Neural progenitor cell (in vitro differentiated cells): Measurements from ENCODE around the gene STRA6. TPM values are rescaled to one million over a fixed set of nuclear protein-coding genes. Genes with fewer than 3 reads are reported as not detected.
"Not testable (repeated sequence)": the region's sequence is repeated elsewhere in the genome, so short reads cannot be mapped to it uniquely, and the experiment has no call there.

Experiments used
- DNase-seq: peaks from one replicate; pipeline ENCODE4 v3.0.0-alpha.2; 2016; ENCODE audit warnings: low spot score
- H2AFZ ChIP-seq: fragments of 200-600 bp; sonication (generic); replicated peaks from 2 replicates; pipeline ENCODE4 v1.6.1; 2016; ENCODE audit warnings: antibody characterized with exemption
- H3F3A ChIP-seq: fragments of 200-600 bp; sonication (generic); 2 replicates; pipeline ENCODE4 v1.6.1; 2016; ENCODE audit warnings: antibody characterized with exemption, low read depth
- H3K27ac ChIP-seq: fragments of 200-600 bp; sonication (generic); 2 replicates; pipeline ENCODE4 v1.5.1; 2016; ENCODE audit warnings: mild to moderate bottlenecking
- H3K27me3 ChIP-seq: fragments of 200-600 bp; sonication (generic); 2 replicates; pipeline ENCODE4 v1.6.1; 2016; ENCODE audit warnings: mild to moderate bottlenecking, moderate library complexity
- H3K36me3 ChIP-seq: fragments of 200-600 bp; sonication (generic); 2 replicates; pipeline ENCODE4 v1.5.1; 2016
- H3K4me1 ChIP-seq: fragments of 200-600 bp; sonication (generic); 2 replicates; pipeline ENCODE4 v1.6.1; 2016; ENCODE audit warnings: mixed run types
- H3K4me2 ChIP-seq: fragments of 200-600 bp; sonication (generic); 2 replicates; pipeline ENCODE4 v1.6.1; 2016
- H3K4me3 ChIP-seq: fragments of 200-600 bp; sonication (generic); 2 replicates; pipeline ENCODE4 v1.5.1; 2016
- H3K79me2 ChIP-seq: fragments of 200-600 bp; sonication (generic); 2 replicates; pipeline ENCODE4 v1.6.1; 2016; ENCODE audit warnings: low read depth
- H3K9ac ChIP-seq: fragments of 200-600 bp; sonication (generic); 2 replicates; pipeline ENCODE4 v1.6.1; 2016
- H3K9me3 ChIP-seq: fragments of 200-600 bp; sonication (generic); 2 replicates; pipeline ENCODE4 v1.5.1; 2016; ENCODE audit warnings: low read depth
- H4K20me1 ChIP-seq: fragments of 200-600 bp; sonication (generic); 2 replicates; pipeline ENCODE4 v1.6.1; 2016; ENCODE audit warnings: low read depth
- H3K27ac Mint-ChIP-seq: 3 replicates; pipeline ENCODE4 v1.8.0; 2021; ENCODE audit warnings: mixed read lengths
- H3K27me3 Mint-ChIP-seq: 2 replicates; pipeline ENCODE4 v1.8.0; 2022; ENCODE audit warnings: low read depth, mild to moderate bottlenecking, inconsistent platforms, moderate library complexity, mixed read lengths; ENCODE audit not compliant: insufficient read depth
- H3K36me3 Mint-ChIP-seq: 3 replicates; pipeline ENCODE4 v1.8.0; 2021; ENCODE audit warnings: mixed read lengths
- H3K4me1 Mint-ChIP-seq: 3 replicates; pipeline ENCODE4 v1.8.0; 2021; ENCODE audit warnings: mixed read lengths
- H3K4me3 Mint-ChIP-seq: 3 replicates; pipeline ENCODE4 v1.8.0; 2021; ENCODE audit warnings: mild to moderate bottlenecking, moderate library complexity, mixed read lengths
- H3K9me3 Mint-ChIP-seq: 3 replicates; pipeline ENCODE4 v1.8.0; 2020; ENCODE audit warnings: mixed read lengths
- EZH2 ChIP-seq: fragments of 200-600 bp; sonication (generic); IDR thresholded peaks from 2 replicates; pipeline ENCODE4 v1.6.1; 2017; ENCODE audit warnings: antibody characterized with exemption, mild to moderate bottlenecking, moderate library complexity
- EZH2phosphoT487 ChIP-seq: fragments of 200-600 bp; sonication (generic); IDR thresholded peaks from 2 replicates; pipeline ENCODE4 v1.6.1; 2017; ENCODE audit warnings: antibody characterized with exemption
- total RNA-seq: library from RNA; depleted of rRNA; stranded (reverse); fragments of >200 nt; gene quantifications from 2 replicates; pipeline ENCODE4 v1.2.3, GENCODE V29; 2015; ENCODE audit warnings: low replicate concordance
- TF ChIP-seq, protein P1 (sequence below): fragments of 200-600 bp; sonication (generic); IDR thresholded peaks from 2 replicates; pipeline ENCODE4 v1.5.1; 2017; ENCODE audit warnings: antibody characterized with exemption, mild to moderate bottlenecking

STRA6 gene
- total RNA-seq, 1 donor from 2014 or later: 3.1 TPM

DNA sequence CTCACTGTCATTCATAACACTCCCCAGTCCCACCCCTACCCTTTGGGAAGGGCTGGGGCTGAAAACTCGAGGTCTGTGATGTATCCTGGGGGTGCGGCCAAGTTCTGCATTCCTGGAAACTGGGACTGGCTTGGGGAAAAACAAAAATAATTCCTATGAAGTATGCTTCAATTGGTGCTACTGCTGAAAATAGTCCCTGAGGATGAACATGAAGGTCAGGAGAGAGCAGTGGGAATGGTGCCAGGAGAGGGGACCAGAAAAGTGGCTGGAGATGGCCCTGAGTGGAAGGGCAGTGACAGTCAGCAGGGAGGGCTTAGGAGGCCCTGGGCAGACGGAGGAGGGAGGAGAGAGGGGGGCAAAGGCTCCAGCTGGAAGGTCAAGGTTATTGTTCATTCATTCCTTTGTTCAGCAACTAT lies 33.9 kb downstream of the STRA6 start:
- no peak overlapping the region for H3K9ac ChIP-seq
- Mint-ChIP-seq H3K36me3 (peaks cover 2% of the 10 kb centered on the region), H3K4me3 (no peak overlapping the region), H3K27ac (peak overlapping the region; percentile 46), H3K9me3 (peaks cover 3% of the 10 kb centered on the region), H3K4me1 (peaks cover 39% of the 10 kb centered on the region), H3K27me3 (peaks cover 12% of the 10 kb centered on the region)
- H3K79me2 ChIP-seq: no peaks in the 10 kb centered on the region
- H3K27me3 ChIP-seq: no peaks in the 10 kb centered on the region
- H2AFZ ChIP-seq: no peak overlapping the region
- H3K4me2 ChIP-seq: no peak overlapping the region
- no peak overlapping the region for H3K4me3 ChIP-seq
- H3F3A ChIP-seq: peaks cover 6% of the 10 kb centered on the region
- no peaks in the 10 kb centered on the region for H3K36me3 ChIP-seq
- no peak for DNase-seq
- peaks cover 13% of the 10 kb centered on the region for H3K4me1 ChIP-seq
- H3K27ac ChIP-seq: no peak overlapping the region
- no peaks in the 10 kb centered on the region for H4K20me1 ChIP-seq
- no peaks in the 10 kb centered on the region for H3K9me3 ChIP-seq
- TF ChIP-seq, protein P1, sequence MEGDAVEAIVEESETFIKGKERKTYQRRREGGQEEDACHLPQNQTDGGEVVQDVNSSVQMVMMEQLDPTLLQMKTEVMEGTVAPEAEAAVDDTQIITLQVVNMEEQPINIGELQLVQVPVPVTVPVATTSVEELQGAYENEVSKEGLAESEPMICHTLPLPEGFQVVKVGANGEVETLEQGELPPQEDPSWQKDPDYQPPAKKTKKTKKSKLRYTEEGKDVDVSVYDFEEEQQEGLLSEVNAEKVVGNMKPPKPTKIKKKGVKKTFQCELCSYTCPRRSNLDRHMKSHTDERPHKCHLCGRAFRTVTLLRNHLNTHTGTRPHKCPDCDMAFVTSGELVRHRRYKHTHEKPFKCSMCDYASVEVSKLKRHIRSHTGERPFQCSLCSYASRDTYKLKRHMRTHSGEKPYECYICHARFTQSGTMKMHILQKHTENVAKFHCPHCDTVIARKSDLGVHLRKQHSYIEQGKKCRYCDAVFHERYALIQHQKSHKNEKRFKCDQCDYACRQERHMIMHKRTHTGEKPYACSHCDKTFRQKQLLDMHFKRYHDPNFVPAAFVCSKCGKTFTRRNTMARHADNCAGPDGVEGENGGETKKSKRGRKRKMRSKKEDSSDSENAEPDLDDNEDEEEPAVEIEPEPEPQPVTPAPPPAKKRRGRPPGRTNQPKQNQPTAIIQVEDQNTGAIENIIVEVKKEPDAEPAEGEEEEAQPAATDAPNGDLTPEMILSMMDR: no peak
- TF ChIP-seq EZH2phosphoT487 (no peak), EZH2 (no peak)

DNA sequence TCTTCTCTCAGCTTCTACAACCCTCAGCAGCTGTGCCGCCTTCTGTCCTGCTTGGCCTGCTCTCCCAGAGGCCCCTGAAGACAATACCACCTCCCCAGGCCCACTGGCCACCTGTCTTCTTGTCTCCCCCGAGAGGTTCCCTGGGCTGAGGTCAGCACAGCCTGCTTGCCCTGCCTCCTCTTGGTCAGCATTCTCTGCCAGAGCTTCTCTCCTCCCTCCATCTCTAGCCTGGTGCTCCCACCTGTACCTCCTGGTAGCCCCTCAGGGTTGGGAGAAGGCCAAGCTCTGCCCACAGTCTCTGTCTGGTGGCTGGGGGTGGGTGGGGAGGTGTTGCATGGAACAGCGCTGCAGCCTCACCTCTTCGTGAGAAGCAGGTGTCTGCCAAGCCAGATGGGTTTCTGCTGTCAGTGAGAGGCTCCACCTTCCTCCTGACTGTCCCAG lies 34.7 kb downstream of the STRA6 start:
- H3K36me3 Mint-ChIP-seq: peaks cover 2% of the 10 kb centered on the region
- H3K27me3 Mint-ChIP-seq: peaks cover 13% of the 10 kb centered on the region
- peaks cover 31% of the 10 kb centered on the region for H3K4me1 Mint-ChIP-seq
- Histone ChIP-seq H3K4me2 (no peak overlapping the region), H4K20me1 (no peaks in the 10 kb centered on the region), H3K36me3 (no peaks in the 10 kb centered on the region), H3K27ac (no peak overlapping the region), H3K27me3 (no peaks in the 10 kb centered on the region), H3K9ac (no peak overlapping the region), H3K9me3 (no peaks in the 10 kb centered on the region), H3F3A (no peaks in the 10 kb centered on the region), H3K4me3 (no peak overlapping the region), H2AFZ (no peak overlapping the region), H3K79me2 (no peaks in the 10 kb centered on the region), H3K4me1 (peaks cover 5% of the 10 kb centered on the region)
- peaks cover 3% of the 10 kb centered on the region for H3K9me3 Mint-ChIP-seq
- H3K4me3 Mint-ChIP-seq: no peak overlapping the region
- TF ChIP-seq EZH2 (no peak), EZH2phosphoT487 (no peak)
- TF ChIP-seq, protein P1: no peak
- no peak overlapping the region for H3K27ac Mint-ChIP-seq
- no peak for DNase-seq

DNA sequence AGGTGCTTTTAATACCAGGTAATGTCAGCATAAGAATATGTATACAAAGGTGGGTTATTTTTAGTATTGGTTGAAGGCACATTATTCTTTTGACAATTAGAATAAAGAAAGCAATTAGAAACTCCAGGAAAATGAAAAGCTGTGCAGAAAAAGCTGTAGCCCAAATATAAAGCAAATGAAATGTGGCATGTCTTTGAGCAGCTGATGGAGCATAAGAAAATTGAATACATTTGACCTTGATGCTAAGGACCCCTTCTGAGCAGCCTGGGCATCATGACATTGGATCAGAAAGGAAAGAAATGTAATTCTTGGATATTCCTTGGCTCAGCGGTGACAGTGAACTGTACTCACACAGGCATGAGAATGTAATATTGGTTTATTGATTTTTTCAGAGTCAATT lies 37.1 kb downstream of the STRA6 start:
- Histone ChIP-seq H3K9me3 (no peaks in the 10 kb centered on the region), H3K27me3 (no peaks in the 10 kb centered on the region)
- no peak for TF ChIP-seq EZH2phosphoT487
- TF ChIP-seq, protein P1: no peak
- no peak for TF ChIP-seq EZH2

DNA sequence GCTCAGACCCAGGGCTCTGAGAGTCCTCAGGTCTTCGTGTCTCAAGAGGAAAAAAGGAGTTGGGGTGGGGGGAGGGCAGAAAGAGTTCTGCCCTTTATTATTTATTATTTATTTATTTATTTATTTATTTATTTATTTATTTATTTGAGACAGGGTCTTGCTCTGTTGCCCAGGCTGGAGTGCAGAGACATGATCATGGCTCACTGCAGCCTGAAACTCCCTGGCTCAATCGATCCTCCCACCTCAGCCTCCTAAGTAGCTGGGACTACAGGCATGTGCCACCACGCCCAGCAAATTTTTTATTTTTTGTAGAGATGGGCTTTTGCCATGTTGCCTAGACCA lies 40.4 kb downstream of the STRA6 start:
- H3K36me3 Mint-ChIP-seq, H3K4me2 ChIP-seq, H3K9me3 ChIP-seq, H3K36me3 ChIP-seq, H2AFZ ChIP-seq, H3K4me3 ChIP-seq, H3F3A ChIP-seq, H3K27me3 ChIP-seq, H3K4me1 ChIP-seq, H3K27ac Mint-ChIP-seq, H3K27ac ChIP-seq, H3K79me2 ChIP-seq, H4K20me1 ChIP-seq, H3K9me3 Mint-ChIP-seq, H3K9ac ChIP-seq, DNase-seq, H3K4me3 Mint-ChIP-seq: not testable (repeated sequence)
- Mint-ChIP-seq H3K4me1 (peaks cover 12% of the 10 kb centered on the region), H3K27me3 (peaks cover 12% of the 10 kb centered on the region)

More for the DNA sequence above, 37.1 kb downstream of the STRA6 start:
- Histone ChIP-seq H3K36me3 (no peaks in the 10 kb centered on the region), H3K9ac (no peak overlapping the region), H3K27ac (no peak overlapping the region), H4K20me1 (no peaks in the 10 kb centered on the region), H3K4me3 (no peak overlapping the region), H3F3A (no peaks in the 10 kb centered on the region), H3K4me2 (no peak overlapping the region), H2AFZ (no peak overlapping the region), H3K4me1 (no peaks in the 10 kb centered on the region), H3K79me2 (no peaks in the 10 kb centered on the region)
- Mint-ChIP-seq H3K36me3 (peaks cover 2% of the 10 kb centered on the region), H3K4me3 (no peak overlapping the region), H3K27ac (no peak overlapping the region), H3K9me3 (no peaks in the 10 kb centered on the region), H3K27me3 (peaks cover 10% of the 10 kb centered on the region), H3K4me1 (peaks cover 16% of the 10 kb centered on the region)
- no peak for DNase-seq

DNA sequence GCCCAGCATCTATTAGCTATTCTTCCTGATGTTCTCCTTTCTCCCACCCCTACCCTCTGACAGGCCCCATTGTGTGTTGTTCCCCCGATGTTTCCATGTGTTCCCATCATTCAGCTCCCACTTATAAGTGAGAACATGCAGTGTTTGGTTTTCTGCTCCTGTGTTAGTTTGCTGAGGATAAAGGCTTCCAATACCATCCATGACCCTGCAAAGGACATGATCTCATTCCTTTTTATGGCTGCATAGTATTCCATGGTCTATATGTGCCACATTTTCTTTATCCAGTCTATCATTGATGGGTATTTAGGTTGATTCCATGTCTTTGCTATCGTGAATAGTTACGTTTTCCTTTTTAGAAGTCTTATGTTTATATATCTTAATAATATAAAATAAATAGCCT lies 42.2 kb downstream of the STRA6 start:
- not testable (repeated sequence) for H3K27ac Mint-ChIP-seq, H4K20me1 ChIP-seq, H3K4me3 ChIP-seq, DNase-seq, H3K9me3 ChIP-seq, H3K27ac ChIP-seq, H3K36me3 ChIP-seq, H3K27me3 ChIP-seq, H2AFZ ChIP-seq, H3F3A ChIP-seq, H3K79me2 ChIP-seq, H3K9me3 Mint-ChIP-seq, H3K4me1 ChIP-seq, H3K4me2 ChIP-seq, H3K36me3 Mint-ChIP-seq, H3K9ac ChIP-seq, H3K4me3 Mint-ChIP-seq
- Mint-ChIP-seq H3K4me1 (peaks cover 24% of the 10 kb centered on the region), H3K27me3 (peaks cover 12% of the 10 kb centered on the region)
